Measurements from ENCODE around the gene CHRNA7.

The CHRNA7 gene

GRCh38 chr15:32029862-32030781, at the start of gene CHRNA7:
CHRNA7 (plus strand) TSS chr15:32030515; CDS start chr15:32030595, 80 bp downstream.
- no peak for DNase-seq

DNA sequence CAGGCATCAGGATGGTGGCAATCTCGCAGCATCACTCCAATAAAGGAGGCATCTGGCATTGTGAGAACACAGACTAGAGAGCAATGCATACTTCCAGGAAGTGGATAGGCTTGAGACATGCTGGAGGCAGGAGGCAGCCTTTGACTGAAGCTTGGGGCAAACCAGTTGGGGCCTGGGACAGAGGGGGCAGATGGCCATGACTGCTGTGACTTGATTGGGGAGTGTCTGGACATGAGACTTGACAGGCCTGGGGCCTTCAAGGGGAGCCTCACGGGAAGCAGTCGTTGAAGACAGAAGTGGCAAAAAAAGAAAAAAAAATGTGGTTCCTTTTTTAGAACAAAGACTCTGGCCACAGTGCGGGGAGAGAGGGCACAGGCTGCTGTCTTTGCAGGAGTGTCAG, 44.7 kb upstream of the CHRNA7 start:
- no peak for DNase-seq

DNA sequence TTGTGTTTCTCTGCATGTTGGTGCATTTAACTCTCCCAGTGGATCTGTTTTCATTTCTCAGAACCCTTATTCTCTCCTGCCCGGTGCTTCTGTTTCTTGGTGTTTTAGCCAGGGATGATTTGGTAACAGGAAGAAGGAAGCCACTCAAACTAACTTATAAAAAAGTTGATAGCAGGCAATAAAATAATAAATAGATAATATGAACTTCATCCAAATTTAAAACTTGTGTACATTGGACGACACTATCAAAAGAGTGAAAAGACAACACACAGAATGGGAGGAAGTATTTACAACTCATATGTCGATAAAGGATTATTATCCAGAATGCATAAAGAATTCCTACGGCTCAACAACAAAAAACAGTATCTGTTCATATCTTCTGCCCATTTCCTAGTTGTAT, 37.3 kb upstream of the CHRNA7 start:
- no peak for DNase-seq

DNA sequence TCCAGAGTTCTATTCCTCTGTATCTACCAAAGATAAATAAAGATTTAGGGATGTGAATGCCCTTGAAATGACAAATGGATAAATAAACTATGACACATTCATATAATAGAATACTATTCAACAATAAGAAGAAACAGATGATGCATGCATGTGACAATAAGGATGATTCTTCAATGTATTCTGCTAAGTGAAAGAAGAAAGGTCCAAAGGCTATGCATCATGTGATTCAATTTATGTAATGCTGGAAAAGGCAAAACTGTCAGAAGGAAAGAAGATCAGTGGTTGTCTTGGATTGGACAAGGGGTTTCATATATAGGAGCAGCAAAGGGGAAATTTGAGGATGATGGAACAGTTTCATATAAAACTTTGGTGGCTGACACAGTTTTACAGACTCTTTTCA, 32.6 kb upstream of the CHRNA7 start:
- DNase-seq, result no peak

DNA sequence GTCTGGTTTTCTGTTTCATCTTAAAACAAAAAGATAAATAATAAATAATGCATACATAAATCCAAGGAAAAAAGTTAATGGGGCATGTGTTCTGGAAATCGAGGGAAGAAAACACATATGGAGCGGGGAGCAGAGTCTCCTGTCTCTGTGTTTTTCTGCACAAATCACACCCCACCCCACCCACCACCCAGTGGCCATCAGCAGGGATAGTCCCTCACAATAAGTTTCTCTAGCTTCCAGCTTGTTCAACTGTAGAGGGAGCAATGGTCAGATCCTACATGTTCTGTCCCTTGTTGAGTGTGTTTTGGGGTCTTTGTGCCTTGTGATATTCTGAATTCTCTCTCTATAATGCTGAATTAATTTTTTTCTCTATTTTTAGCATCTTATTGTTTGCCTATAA, 26.8 kb upstream of the CHRNA7 start:
- no peak for DNase-seq

DNA sequence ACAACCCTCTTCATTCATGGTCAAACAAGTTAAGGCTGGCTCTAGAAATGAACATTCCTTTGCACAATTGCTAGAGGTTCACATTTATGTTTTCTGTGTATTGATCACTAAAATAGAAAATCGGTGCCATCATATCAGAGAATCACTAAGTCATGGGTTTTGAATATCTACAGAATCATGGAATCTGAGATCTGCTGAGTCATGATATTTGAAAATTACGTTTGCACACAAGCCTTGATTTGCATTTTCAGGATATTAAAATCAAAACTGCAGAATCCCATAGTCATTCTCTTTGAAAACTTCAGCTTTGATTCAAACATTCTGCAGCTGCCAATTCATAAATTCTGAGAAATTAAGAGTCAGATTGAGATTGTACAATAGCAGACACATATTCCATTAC, 26.1 kb upstream of the CHRNA7 start:
- DNase-seq, result no peak

DNA sequence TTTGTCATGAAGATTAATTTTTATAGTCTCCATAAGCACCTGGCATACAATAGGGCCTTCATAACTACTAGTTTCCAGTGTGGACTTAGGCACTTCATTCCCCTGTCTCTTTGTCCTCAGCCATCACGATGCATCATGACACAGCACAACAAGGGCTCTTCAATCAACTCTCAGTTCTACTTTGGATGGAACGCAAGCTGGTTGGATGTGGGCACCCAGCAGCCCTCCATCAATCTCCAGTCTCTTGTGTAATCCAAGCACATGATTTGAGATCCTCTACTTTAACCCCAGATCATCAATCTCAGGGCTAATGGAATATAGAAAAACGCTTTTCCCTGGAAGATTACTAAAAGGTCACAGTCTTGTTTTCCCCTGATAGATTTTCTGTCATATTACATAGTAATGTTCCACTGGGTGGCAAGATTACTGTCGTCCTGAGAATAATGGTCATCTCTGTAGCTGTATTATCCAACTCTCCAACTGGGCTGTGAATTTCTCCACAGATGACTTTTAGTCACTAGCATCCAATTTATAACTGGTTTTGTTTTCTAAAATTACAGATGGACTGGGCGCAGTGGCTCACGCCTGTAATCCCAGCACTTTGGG, 22.9 kb upstream of the CHRNA7 start:
- DNase-seq, result no peak

GRCh38 chr15:32014953-32015352, 15.4 kb upstream of the CHRNA7 start:
- no peak for DNase-seq

DNA sequence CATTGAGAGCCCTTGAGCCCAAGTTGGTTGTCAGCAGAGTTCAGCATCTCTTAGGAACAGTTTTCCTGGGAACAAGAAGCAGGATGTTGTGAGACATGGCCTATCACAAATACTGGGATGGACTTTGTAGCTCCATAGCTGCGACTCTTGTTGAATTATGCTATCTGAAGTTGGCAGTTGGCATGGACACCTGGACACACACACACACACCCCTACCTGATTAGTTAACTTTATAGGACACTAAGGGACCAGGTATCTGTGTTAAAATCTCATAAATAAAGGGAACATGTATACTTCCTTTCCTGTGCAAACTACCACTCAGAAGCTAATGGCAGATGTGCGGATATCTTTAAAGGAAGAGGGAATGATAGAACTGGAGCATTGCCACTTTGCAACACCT, 10.2 kb upstream of the CHRNA7 start:
- no peak for DNase-seq

GRCh38 chr15:32028921-32029320, 1.4 kb upstream of the CHRNA7 start:
- no peak for DNase-seq

- no peak for DNase-seq
These were observed 880 bp upstream of the CHRNA7 start for GRCh38 chr15:32029409-32029861.

GRCh38 chr15:32030795-32031194, 480 bp downstream of the CHRNA7 start:
- no peak for DNase-seq

DNA sequence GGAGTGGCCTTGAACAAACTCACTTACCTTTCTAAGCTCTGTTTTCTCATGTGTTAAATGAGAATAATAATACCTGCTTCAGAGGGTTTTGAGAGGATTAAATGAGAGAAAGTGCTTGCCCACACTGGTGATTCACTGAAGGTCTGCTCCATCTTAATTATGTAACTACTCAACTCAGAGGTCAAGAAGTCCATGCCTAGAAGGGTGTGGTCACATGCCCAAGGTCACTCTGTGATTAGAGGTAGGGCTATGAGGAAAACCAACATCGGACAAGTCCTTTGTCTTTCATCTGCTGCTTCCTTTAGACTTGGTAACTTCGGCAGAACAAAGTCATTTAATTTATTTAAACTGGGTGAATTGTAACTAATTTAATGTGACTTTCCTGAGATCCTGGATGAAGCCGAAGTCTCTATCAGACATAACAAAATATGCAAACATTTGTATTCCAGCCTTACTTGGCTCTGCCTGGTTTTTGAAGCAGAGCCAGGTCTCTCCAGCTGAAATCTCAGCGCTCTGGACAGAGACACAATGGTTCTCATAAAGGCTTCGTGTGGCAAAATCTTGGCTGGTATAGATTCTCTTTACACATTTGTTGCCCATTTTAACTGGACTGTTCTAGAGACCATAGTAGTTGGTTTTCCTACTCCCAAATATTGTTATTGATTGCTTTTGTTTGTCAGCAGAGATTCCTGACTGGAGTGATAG, 3.0 kb downstream of the CHRNA7 start:
- no peak for DNase-seq

DNA sequence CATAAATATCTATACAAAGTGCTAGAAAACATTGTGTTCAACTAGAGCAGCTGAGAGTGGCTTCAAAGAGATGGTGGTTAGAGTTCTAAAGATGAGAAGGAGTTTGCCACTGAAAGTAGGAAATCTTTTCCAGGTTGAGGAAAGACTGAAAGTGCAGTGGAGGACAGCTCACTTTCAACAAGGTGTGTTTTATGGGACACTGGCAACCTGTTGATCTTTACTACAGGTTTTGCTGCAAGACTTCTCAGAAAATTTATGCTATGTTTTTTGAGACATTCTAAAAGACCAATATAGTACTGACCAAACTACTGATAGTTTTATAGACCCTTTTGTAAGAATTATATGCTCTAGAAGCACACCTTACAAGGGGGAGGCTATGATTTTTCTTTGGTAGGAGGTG, 3.8 kb downstream of the CHRNA7 start:
- no peak for DNase-seq

DNA sequence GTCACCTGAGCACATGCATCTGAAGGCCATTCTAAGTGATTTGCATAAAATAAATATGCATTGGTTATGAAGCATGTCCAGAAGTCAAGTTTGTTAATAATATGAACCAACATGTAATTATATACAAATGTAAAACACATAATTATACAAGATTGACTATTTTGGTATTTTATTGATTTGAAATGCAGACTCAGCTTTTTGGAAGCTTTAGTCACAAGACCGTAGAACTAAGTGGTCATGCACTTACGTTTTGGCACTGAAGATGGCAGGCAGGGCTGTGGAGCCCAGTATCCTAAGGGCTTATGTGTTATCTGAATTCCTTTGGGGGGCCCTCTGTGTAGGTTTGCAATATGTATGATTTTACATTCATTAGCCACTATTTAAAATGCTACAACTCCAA, 5.0 kb downstream of the CHRNA7 start:
- no peak for DNase-seq

DNA sequence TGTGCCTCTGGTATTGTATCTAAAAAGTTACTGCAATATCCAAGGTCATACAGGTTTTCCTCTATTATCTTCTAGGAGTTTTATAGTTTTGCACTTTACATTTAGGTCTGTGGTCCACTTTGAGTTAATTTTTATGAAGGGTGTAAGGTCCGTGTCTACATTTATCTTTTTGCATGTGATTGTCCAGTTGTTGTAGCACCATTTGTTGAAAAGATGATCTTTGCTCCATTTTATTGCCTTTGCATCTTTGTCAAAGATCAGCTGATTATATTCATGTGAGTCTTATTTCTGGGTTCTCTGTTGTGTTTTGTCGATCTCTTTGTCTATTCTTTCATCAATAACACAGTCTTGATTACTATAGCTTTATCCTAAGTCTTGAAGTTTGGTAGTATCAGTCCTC, 6.7 kb downstream of the CHRNA7 start:
- DNase-seq, result no peak

DNA sequence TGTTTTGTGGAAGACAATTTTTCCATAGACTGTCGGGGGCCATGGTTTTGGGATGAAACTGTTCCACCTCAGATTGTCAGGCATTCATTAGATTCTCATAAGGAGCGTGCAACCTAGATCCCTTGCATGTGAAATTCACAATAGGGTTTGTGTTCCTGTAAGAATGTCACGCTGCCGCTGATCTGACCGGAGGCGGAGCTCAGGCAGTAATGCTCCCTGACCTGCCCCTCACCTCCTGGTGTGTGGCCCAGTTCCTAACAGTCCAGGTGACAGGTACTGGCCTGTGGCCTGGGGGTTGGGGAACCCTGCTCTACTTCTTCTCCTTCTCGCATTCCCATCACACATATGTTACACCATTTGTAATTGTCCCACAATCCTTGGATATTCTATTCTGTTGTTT, 11.0 kb downstream of the CHRNA7 start:
- no peak for DNase-seq

DNA sequence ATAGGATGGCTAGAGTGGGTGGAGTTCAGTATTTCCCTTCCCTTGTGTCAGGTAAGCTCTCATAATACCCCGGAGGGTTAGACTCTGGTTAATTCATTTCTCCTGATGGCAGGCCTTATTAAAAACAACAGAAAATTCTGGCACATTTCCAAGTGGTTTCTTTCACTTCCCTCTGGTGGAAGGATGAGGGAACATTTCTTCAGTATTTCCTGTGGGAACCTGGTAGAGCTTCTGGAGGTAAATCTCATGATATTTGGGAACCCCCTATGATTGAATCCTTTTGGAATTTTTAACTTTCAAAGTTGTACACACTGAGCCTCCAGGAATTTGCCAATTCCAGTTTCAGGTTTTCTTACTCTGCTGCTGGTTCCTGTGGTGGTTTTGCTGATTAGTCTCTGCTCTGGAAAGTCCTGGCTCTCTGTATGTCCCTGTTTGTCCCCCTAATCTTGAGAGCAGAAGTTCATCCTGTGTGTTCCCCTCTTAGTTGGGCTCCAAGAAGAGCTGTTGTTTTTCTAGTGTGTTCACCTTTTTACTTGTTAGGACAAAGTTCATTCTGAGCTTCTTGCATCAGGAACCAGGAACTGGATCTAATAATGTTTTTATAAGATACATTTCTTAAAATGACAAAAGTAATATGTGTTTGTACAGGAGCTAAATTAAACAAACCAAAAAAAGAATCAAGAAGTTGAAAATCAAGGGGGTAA, 12.1 kb downstream of the CHRNA7 start:
- no peak for DNase-seq

DNA sequence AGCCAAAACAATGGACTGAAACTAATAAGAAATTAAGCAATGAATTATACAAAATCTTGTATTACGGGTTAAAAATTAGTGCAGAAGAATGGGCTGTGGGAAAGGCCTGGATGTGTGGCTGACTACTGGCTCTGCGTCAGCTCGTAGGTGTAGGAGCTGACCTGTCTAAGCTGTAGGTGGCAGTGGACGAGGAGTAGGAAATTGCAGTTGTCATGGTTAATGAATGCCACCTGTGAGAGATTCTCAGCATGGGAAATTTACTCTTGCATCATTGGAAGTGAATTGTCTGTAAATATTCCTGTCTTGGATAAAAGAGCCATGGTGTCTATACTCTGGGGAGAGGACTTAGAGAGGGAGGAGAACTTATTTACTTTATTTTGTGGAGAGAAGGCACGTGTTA, 23.4 kb downstream of the CHRNA7 start:
- no peak for DNase-seq

- no peak for DNase-seq
These were observed 27.6 kb downstream of the CHRNA7 start for GRCh38 chr15:32057876-32058425.

- DNase-seq, result no peak
These were observed 30.4 kb downstream of the CHRNA7 start for GRCh38 chr15:32060706-32061105.

GRCh38 chr15:32067115-32067514, 36.8 kb downstream of the CHRNA7 start:
- DNase-seq, result no peak

- DNase-seq, result no peak
These were observed 59.6 kb downstream of the CHRNA7 start for GRCh38 chr15:32089851-32090359.

Data from activated naive CD4-positive, alpha-beta T cell treated with anti-CD3 and anti-CD28 coated beads, Interleukin-2, amount 50 U/mL, for 16 hours (primary cell).